HK-2 (cell line): ENCODE results near the gene USP48.
"Not testable (repeated sequence)": the region's sequence is repeated elsewhere in the genome, so short reads cannot be mapped to it uniquely, and the experiment has no call there.

ENCODE experiments used
- DNase-seq: peaks from one replicate; pipeline ENCODE4 v3.0.0-alpha.2; 2018; ENCODE audit not compliant: unreplicated experiment

USP48 gene

GRCh38 chr1:21638531-21639341 lies 144.2 kb downstream of the USP48 start:
- DNase-seq: peak; percentile 77

DNA sequence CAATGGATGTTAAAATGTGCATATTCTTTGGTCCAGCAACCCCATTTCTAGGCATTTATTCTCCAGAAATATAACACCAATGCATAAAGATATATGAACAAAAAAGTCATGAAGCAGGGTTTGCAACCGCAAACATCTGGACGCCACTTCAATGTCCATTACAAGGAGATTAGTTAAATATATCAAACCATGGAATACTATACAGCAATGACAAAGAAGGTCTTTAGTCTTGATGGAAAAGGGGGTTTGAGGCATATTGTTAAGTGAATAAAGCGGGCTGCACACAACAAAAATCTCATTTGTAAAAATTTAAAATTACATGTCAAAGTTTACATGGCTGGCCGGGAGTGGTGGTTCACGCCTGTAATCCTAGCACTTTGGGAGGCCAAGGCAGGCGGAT lies 145.4 kb downstream of the USP48 start:
- no peak for DNase-seq

GRCh38 chr1:21636029-21636428 lies 146.9 kb downstream of the USP48 start:
- DNase-seq: no peak

- DNase-seq: peak; percentile 35
Measured at GRCh38 chr1:21634806-21635535, 148.0 kb downstream of the USP48 start.

DNA sequence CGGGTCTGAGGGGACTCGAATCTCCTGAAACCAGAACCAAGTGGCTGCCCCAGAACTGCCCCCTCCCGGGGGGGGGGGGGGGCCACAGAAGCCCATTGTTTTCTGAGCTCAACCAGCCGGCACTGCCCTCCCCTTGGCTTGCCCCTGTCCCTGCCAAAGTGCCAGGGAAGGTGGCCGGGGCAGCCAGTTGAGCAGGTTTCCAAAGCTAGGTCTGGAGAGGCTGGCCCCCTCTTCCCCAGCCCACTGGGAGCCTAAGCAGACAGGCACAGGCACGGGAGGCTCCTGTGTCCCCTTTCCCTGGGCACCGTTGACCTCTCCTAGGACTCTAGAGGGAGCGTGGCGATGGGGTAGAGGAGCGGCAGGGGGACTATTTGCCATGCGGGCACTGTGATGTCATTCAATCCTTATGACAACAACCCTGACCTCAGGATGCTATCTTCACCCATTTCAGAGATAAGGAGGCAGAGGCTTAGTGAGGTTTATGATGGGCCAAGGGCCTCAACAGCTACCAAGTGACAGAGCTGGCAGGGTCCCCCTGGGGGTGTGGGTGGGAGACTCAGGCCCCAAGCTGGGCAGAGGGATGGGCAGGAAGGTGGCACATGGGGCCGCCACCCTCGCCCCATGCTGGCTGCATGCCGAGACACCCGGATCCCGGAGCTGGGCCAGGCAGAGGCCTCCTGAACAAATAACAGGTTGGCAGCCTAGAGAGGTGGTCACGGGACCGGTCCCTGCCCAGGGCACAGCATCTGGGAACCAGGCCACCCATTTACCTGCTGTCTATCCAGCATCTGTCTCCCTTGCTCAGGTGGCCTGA lies 148.8 kb downstream of the USP48 start:
- no peak for DNase-seq

- DNase-seq: no peak
Measured at GRCh38 chr1:21633141-21633755, 149.7 kb downstream of the USP48 start.

- no peak for DNase-seq
Measured at GRCh38 chr1:21631944-21632887, 150.7 kb downstream of the USP48 start.

DNA sequence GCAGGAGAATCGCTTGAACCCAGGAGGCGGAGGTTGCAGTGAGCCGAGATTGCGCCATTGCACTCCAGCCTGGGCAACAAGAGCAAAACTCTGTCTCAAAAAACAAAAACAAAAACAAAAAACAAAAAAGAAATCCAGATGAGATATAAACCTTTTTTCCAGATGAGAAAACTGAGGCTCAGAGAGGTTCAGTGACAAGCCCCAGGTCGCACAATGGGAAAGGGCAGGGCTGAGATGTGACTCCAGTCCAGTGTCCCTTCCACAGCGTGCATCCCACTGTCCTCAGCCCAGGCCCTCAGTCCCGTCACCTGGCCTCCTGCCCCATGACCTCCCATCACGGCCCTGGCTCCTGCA lies 151.4 kb downstream of the USP48 start:
- DNase-seq: not testable (repeated sequence)

GRCh38 chr1:21630571-21631343 lies 152.2 kb downstream of the USP48 start:
- DNase-seq: no peak

DNA sequence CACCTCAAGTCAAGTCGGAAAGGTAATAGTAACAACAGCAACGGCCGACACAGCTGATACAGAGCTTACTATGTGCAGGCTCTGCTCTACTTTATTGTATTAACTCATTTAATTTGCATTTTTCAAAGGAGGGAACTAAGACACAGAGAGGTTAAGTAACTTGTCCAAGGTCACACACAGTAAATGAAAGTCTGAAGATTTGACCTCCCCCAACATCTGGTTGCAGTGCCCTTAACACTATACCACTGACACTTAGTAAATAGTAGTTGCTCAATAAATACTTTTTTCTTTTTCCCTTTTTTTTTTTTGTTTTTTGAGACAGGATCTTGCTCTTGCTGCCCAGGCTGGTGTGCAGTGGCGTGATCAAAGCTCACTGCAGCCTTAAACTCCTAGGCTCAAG lies 153.0 kb downstream of the USP48 start:
- no peak for DNase-seq

GRCh38 chr1:21628798-21629393 lies 154.1 kb downstream of the USP48 start:
- DNase-seq: no peak
